D721Med (cell line): Measurements from ENCODE around the gene TSPAN12.
"Not testable (repeated sequence)": the region's sequence is repeated elsewhere in the genome, so short reads cannot be mapped to it uniquely, and the experiment has no call there.

Experiments used
- DNase-seq: peaks from one replicate; pipeline ENCODE4 v3.0.0; 2011; ENCODE audit warnings: low spot score; ENCODE audit not compliant: insufficient read length
- FAIRE-seq: peaks from 2 replicates; lab custom pipeline; 2011; peaks lifted over from hg19 to GRCh38; lab: Jason Lieb, UNC
- CTCF ChIP-seq: IDR thresholded peaks from 2 replicates; pipeline ENCODE4 v1.5.1; 2012; ENCODE audit warnings: mild to moderate bottlenecking, control low read depth; ENCODE audit not compliant: insufficient read depth; ENCODE audit errors: missing control alignments

TSPAN12 gene

GRCh38 chr7:120857588-120858573 lies at the start of gene TSPAN12:
TSPAN12 (minus strand) TSS chr7:120858144; CDS start chr7:120856763, 1,381 bp downstream.
- TF ChIP-seq CTCF: peak; percentile 48
- FAIRE-seq (no peak), DNase-seq (peak; percentile 48)

- TF ChIP-seq CTCF: no peak
- FAIRE-seq (no peak), DNase-seq (no peak)
Measured at GRCh38 chr7:120898715-120899499, 41.0 kb upstream of the TSPAN12 start.

- DNase-seq, FAIRE-seq: not testable (repeated sequence)
Measured at GRCh38 chr7:120895253-120895652, 37.3 kb upstream of the TSPAN12 start.

GRCh38 chr7:120885602-120886001 lies 27.7 kb upstream of the TSPAN12 start:
- not testable (repeated sequence) for FAIRE-seq, DNase-seq

GRCh38 chr7:120877701-120878100 lies 19.8 kb upstream of the TSPAN12 start:
- no peak for TF ChIP-seq CTCF
- no peak for FAIRE-seq

GRCh38 chr7:120876922-120877321 lies 19.0 kb upstream of the TSPAN12 start:
- DNase-seq (no peak), FAIRE-seq (no peak)
- TF ChIP-seq CTCF: no peak

More at GRCh38 chr7:120877701-120878100, 19.8 kb upstream of the TSPAN12 start:
- DNase-seq: no peak

GRCh38 chr7:120874722-120875121 lies 16.8 kb upstream of the TSPAN12 start:
- DNase-seq: no peak
- no peak for FAIRE-seq
- no peak for TF ChIP-seq CTCF

GRCh38 chr7:120874016-120874415 lies 16.1 kb upstream of the TSPAN12 start:
- no peak for TF ChIP-seq CTCF
- no peak for DNase-seq
- no peak for FAIRE-seq
